Subcutaneous abdominal adipose tissue (tissue), 5 donors: Measurements from ENCODE around the gene HCK.
"Not testable (repeated sequence)": the region's sequence is repeated elsewhere in the genome, so short reads cannot be mapped to it uniquely, and the experiment has no call there.

Experiments
- H3K27ac ChIP-seq: one replicate; pipeline ENCODE4 v1.7.0; 2013; ENCODE audit warnings: low read depth, mild to moderate bottlenecking, inconsistent platforms, low read length, moderate library complexity
- H3K27me3 ChIP-seq, 5 donors: one replicate each; pipeline ENCODE4 v1.7.0; 2013; ENCODE audit warnings: low read length in 5 of 5, inconsistent platforms in 1 of 5; ENCODE audit not compliant: control insufficient read depth in 5 of 5, insufficient read depth in 4 of 5
- H3K36me3 ChIP-seq, 5 donors: one replicate each; pipeline ENCODE4 v1.7.0; 2013; ENCODE audit warnings: low read length in 5 of 5; ENCODE audit not compliant: control insufficient read depth in 5 of 5, insufficient read depth in 5 of 5
- H3K4me1 ChIP-seq, 5 donors: one replicate each; pipeline ENCODE4 v1.7.0; 2013; ENCODE audit warnings: low read length in 5 of 5, mild to moderate bottlenecking in 3 of 5, moderate library complexity in 1 of 5; ENCODE audit not compliant: control insufficient read depth in 5 of 5, insufficient read depth in 5 of 5
- H3K4me3 ChIP-seq, 5 donors: one replicate each; pipeline ENCODE4 v1.7.0; 2013; ENCODE audit warnings: low read length in 5 of 5, low read depth in 1 of 5
- H3K9ac ChIP-seq, 5 donors: one replicate each; pipeline ENCODE4 v1.7.0; 2013; ENCODE audit warnings: low read length in 5 of 5, mild to moderate bottlenecking in 4 of 5, moderate library complexity in 3 of 5
- H3K9me3 ChIP-seq, 5 donors: one replicate each; pipeline ENCODE4 v1.7.0; 2013; ENCODE audit warnings: low read length in 5 of 5; ENCODE audit not compliant: control insufficient read depth in 5 of 5
- donor health status: healthy.
- donor health status: healthy.
- donor health status: healthy.
- donor health status: healthy.
- donor health status: healthy.

The HCK gene

GRCh38 chr20:32121908-32122307 lies 69.9 kb downstream of the HCK start:
- H3K4me3 ChIP-seq, H3K27ac ChIP-seq, H3K36me3 ChIP-seq, H3K9me3 ChIP-seq, H3K4me1 ChIP-seq, H3K9ac ChIP-seq, H3K27me3 ChIP-seq: not testable (repeated sequence)

GRCh38 chr20:32123088-32123487 lies 71.0 kb downstream of the HCK start:
- no peak overlapping the region for H3K9ac ChIP-seq
- no peaks in the 10 kb centered on the region for H3K4me1 ChIP-seq
- no peaks in the 10 kb centered on the region for H3K9me3 ChIP-seq
- peaks cover 0 to 8% (median 2%) of the 10 kb centered on the region in 5 donors for H3K36me3 ChIP-seq
- no peak overlapping the region for H3K27ac ChIP-seq
- H3K4me3 ChIP-seq, result no peak overlapping the region
- no peaks in the 10 kb centered on the region for H3K27me3 ChIP-seq

GRCh38 chr20:32124916-32125454 lies 72.9 kb downstream of the HCK start:
- Histone ChIP-seq H3K27me3 (no peaks in the 10 kb centered on the region), H3K9ac (no peak overlapping the region), H3K4me3 (no peak overlapping the region), H3K36me3 (peaks cover 0 to 8% (median 2%) of the 10 kb centered on the region in 5 donors), H3K27ac (no peak overlapping the region), H3K9me3 (no peaks in the 10 kb centered on the region), H3K4me1 (no peaks in the 10 kb centered on the region)

- Histone ChIP-seq H3K4me3 (no peak overlapping the region), H3K4me1 (peaks cover 0 to 5% (median 0%) of the 10 kb centered on the region in 5 donors), H3K9ac (no peak overlapping the region), H3K27ac (no peak overlapping the region), H3K36me3 (peaks cover 0 to 8% (median 2%) of the 10 kb centered on the region in 5 donors), H3K27me3 (no peaks in the 10 kb centered on the region), H3K9me3 (no peaks in the 10 kb centered on the region)
Measured at GRCh38 chr20:32125506-32125905, 73.5 kb downstream of the HCK start.

GRCh38 chr20:32126919-32127318 lies 74.9 kb downstream of the HCK start:
- no peak overlapping the region for H3K27ac ChIP-seq
- no peak overlapping the region for H3K4me3 ChIP-seq
- H3K36me3 ChIP-seq, result peaks cover 0 to 8% (median 2%) of the 10 kb centered on the region in 5 donors
- peaks cover 0 to 6% (median 3%) of the 10 kb centered on the region in 5 donors for H3K4me1 ChIP-seq
- no peak overlapping the region for H3K9ac ChIP-seq
- no peaks in the 10 kb centered on the region for H3K27me3 ChIP-seq
- no peaks in the 10 kb centered on the region for H3K9me3 ChIP-seq

- Histone ChIP-seq H3K4me1 (peaks cover 0 to 6% (median 3%) of the 10 kb centered on the region in 5 donors), H3K36me3 (peaks cover 0 to 8% (median 2%) of the 10 kb centered on the region in 5 donors), H3K27ac (no peak overlapping the region), H3K4me3 (no peak overlapping the region), H3K9ac (no peak overlapping the region), H3K27me3 (no peaks in the 10 kb centered on the region), H3K9me3 (no peaks in the 10 kb centered on the region)
Measured at GRCh38 chr20:32127347-32127746, 75.3 kb downstream of the HCK start.

GRCh38 chr20:32128167-32128566 lies 76.1 kb downstream of the HCK start:
- no peak overlapping the region for H3K27ac ChIP-seq
- peaks cover 0 to 6% (median 3%) of the 10 kb centered on the region in 5 donors for H3K4me1 ChIP-seq
- no peak overlapping the region for H3K9ac ChIP-seq
- no peaks in the 10 kb centered on the region for H3K27me3 ChIP-seq
- no peaks in the 10 kb centered on the region for H3K9me3 ChIP-seq
- H3K4me3 ChIP-seq, result no peak overlapping the region
- peaks cover 2 to 13% (median 6%) of the 10 kb centered on the region in 5 donors for H3K36me3 ChIP-seq

- peaks cover 0 to 6% (median 3%) of the 10 kb centered on the region in 5 donors for H3K4me1 ChIP-seq
- H3K4me3 ChIP-seq, result no peak overlapping the region
- no peaks in the 10 kb centered on the region for H3K27me3 ChIP-seq
- peaks cover 7 to 22% (median 8%) of the 10 kb centered on the region in 5 donors for H3K36me3 ChIP-seq
- no peak overlapping the region for H3K27ac ChIP-seq
- H3K9ac ChIP-seq, result no peak overlapping the region
- H3K9me3 ChIP-seq, result no peaks in the 10 kb centered on the region
Measured at GRCh38 chr20:32129863-32130262, 77.8 kb downstream of the HCK start.

- H3K9ac ChIP-seq, result no peak overlapping the region
- H3K4me1 ChIP-seq, result peaks cover 0 to 6% (median 3%) of the 10 kb centered on the region in 5 donors
- no peaks in the 10 kb centered on the region for H3K27me3 ChIP-seq
- no peak overlapping the region for H3K4me3 ChIP-seq
- no peak overlapping the region for H3K27ac ChIP-seq
- H3K9me3 ChIP-seq, result no peaks in the 10 kb centered on the region
- H3K36me3 ChIP-seq, result peaks cover 5 to 18% (median 8%) of the 10 kb centered on the region in 5 donors
Measured at GRCh38 chr20:32130352-32130751, 78.3 kb downstream of the HCK start.

GRCh38 chr20:32130965-32131364 lies 78.9 kb downstream of the HCK start:
- peaks cover 0 to 6% (median 3%) of the 10 kb centered on the region in 5 donors for H3K4me1 ChIP-seq
- H3K36me3 ChIP-seq, result peaks cover 5 to 23% (median 12%) of the 10 kb centered on the region in 5 donors
- H3K9me3 ChIP-seq, result no peaks in the 10 kb centered on the region
- no peak overlapping the region for H3K27ac ChIP-seq
- H3K27me3 ChIP-seq, result no peaks in the 10 kb centered on the region
- H3K9ac ChIP-seq, result no peak overlapping the region
- H3K4me3 ChIP-seq, result no peak overlapping the region
